ENCODE measurements around the gene APH1B.

DNA sequence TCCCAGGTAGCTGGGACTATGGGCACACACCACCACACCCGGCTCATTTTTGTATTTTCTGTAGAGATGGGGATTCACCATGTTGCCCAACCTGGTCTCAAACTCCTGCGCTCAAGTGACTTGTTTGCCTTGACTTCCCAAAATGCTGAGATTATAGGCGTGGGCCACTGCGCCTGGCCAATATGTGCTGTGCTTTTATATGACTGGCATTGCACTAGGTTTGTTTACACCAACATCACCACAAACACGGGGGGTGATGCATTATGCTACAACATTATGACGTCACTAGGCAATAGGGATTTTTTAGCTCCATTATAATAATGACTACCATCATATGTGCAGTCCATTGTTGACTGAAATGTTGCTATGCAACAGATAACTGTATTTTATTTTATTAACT is 6.9 kb downstream of the APH1B start:
- TF ChIP-seq, protein P1, sequence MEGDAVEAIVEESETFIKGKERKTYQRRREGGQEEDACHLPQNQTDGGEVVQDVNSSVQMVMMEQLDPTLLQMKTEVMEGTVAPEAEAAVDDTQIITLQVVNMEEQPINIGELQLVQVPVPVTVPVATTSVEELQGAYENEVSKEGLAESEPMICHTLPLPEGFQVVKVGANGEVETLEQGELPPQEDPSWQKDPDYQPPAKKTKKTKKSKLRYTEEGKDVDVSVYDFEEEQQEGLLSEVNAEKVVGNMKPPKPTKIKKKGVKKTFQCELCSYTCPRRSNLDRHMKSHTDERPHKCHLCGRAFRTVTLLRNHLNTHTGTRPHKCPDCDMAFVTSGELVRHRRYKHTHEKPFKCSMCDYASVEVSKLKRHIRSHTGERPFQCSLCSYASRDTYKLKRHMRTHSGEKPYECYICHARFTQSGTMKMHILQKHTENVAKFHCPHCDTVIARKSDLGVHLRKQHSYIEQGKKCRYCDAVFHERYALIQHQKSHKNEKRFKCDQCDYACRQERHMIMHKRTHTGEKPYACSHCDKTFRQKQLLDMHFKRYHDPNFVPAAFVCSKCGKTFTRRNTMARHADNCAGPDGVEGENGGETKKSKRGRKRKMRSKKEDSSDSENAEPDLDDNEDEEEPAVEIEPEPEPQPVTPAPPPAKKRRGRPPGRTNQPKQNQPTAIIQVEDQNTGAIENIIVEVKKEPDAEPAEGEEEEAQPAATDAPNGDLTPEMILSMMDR (IDR thresholded peaks at IDR 0.05) = no peak
- TF ChIP-seq POLR2A (IDR thresholded peaks at IDR 0.05) (no peak), EP300 (IDR thresholded peaks at IDR 0.05) (no peak)

Data from ovary (tissue), 3 donors.